NOMO-1 (cell line): Measurements from ENCODE around the gene MAGEA2B.
"Not testable (repeated sequence)": the region's sequence is repeated elsewhere in the genome, so short reads cannot be mapped to it uniquely, and the experiment has no call there.

Source experiments
- DNase-seq, 2 experiments: peaks; one replicate each; lab custom pipeline; 2025; ENCODE audit not compliant: unreplicated experiment in 2 of 2; lab: John Stamatoyannopoulos, UW

Gene MAGEA2B, protein sequence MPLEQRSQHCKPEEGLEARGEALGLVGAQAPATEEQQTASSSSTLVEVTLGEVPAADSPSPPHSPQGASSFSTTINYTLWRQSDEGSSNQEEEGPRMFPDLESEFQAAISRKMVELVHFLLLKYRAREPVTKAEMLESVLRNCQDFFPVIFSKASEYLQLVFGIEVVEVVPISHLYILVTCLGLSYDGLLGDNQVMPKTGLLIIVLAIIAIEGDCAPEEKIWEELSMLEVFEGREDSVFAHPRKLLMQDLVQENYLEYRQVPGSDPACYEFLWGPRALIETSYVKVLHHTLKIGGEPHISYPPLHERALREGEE

DNA sequence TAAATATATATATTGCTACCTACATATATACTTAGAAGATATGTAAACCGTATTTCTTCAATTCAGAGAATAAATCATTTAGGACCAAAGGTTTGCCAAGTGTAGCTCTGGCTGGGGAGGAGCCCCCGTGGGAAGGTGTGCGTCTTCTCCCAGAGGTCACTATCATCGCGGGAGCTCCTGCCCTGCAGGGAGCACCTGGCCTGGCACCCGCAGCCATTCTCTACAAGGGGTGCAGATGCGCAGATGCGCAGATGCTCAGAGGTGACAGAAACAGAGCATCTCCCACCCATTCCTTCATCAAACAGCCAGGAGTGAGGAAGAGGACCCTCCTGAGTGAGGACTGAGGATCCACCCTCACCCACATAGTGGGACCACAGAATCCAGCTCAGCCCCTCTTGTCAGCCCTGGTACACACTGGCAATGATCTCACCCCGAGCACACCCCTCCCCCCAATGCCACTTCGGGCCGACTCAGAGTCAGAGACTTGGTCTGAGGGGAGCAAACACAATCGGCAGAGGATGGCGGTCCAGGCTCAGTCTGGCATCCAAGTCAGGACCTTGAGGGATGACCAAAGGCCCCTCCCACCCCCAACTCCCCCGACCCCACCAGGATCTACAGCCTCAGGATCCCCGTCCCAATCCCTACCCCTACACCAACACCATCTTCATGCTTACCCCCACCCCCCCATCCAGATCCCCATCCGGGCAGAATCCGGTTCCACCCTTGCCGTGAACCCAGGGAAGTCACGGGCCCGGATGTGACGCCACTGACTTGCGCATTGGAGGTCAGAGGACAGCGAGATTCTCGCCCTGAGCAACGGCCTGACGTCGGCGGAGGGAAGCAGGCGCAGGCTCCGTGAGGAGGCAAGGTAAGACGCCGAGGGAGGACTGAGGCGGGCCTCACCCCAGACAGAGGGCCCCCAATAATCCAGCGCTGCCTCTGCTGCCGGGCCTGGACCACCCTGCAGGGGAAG is at the start of gene MAGEA2B:
TSS of gene MAGEA2B (plus strand) at position 814 of the 973 bp plus-strand sequence. CDS start 2,479 bp downstream, outside the sequence.
- not testable (repeated sequence) for DNase-seq

DNA sequence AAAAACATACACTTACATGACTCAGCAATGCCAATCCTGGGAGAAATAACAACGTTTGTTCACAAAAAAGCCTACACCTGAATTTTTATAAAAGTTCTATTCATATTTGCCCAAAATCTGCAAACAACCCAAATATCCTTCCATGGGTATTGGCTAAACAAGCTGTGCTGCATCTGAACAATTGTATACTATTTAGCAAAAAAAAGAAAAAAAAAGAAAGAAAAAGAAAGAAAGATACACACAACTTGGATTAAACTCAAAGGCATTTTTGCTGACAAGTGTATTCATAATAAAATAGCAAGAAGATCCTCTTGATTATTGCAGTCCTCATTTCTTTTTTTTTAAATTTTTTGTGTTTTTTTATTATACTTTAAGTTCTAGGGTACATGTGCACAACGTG is 40.3 kb upstream of the MAGEA2B start:
- no peak for DNase-seq

DNA sequence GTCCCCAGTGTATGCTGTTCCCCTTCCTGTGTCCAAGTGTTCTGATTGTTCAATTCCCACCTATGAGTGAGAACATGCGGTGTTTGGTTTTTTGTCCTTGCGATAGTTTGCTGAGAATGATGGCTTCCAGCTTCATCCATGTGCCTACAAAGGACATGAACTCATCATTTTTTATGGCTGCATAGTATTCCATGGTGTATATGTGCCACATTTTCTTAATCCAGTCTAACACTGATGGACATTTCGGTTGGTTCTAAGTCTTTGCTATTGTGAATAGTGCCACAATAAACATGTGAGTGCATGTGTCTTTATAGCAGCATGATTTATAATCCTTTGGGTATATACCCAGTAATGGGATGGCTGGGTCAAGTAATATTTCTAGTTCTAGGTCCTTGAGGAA is 39.8 kb upstream of the MAGEA2B start:
- DNase-seq = not testable (repeated sequence)

DNA sequence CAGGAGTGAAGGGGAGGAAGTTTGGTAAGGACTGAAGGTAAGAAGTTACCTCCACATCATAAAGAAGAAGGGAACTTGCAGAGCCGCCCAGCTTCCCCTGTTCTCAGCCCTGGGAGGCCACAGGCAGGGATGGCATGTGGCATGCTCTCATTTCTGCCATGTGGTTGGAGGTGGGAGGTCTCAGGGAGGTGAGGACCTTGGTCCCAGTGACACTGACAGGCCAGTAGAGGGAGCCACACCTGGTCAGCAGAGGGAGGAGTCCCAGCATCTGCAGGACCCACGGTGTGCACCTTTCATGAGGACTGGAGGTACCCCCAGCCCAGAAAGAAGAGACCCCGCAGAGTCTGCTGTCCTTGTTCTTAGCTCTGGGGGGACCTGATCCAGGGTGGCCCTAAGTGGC is 33.4 kb upstream of the MAGEA2B start:
- DNase-seq = not testable (repeated sequence)

DNA sequence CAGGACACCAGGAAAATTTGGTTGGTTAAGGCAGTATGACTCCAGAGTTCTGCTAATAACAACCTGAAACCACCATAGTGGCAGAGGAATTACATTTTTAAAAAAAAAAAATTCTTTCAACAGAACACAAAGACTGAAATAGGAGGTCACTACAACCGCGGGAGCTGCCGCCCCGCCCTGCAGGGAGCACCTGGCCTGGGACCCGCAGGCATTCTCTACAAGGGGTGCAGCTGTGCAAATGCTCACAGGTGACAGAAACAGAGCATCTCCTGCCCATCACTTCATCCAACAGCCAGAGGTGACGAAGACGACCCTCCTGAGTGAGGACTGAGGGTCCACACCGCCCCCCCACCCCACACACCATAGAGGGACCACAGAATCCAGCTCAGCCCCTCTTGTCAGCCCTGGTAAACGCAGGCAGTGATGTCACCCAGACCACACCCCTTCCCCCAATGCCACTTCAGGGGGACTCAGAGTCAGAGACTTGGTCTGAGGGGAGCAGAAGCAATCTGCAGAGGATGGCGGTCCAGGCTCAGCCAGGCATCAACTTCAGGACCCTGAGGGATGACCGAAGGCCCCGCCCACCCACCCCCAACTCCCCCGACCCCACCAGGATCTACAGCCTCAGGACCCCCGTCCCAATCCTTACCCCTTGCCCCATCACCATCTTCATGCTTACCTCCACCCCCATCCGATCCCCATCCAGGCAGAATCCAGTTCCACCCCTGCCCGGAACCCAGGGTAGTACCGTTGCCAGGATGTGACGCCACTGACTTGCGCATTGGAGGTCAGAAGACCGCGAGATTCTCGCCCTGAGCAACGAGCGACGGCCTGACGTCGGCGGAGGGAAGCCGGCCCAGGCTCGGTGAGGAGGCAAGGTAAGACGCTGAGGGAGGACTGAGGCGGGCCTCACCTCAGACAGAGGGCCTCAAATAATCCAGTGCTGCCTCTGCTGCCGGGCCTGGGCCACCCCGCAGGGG is 16.2 kb upstream of the MAGEA2B start, which contains the start of gene MAGEA3:
TSS of gene MAGEA3 (plus strand) at position 843 of the 980 bp plus-strand sequence. CDS start 2,039 bp downstream, outside the sequence.
- not testable (repeated sequence) for DNase-seq

DNA sequence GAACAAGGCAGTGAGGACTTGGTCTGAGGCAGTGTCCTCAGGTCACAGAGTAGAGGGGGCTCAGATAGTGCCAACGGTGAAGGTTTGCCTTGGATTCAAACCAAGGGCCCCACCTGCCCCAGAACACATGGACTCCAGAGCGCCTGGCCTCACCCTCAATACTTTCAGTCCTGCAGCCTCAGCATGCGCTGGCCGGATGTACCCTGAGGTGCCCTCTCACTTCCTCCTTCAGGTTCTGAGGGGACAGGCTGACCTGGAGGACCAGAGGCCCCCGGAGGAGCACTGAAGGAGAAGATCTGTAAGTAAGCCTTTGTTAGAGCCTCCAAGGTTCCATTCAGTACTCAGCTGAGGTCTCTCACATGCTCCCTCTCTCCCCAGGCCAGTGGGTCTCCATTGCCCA is 14.0 kb upstream of the MAGEA2B start:
- not testable (repeated sequence) for DNase-seq

DNA sequence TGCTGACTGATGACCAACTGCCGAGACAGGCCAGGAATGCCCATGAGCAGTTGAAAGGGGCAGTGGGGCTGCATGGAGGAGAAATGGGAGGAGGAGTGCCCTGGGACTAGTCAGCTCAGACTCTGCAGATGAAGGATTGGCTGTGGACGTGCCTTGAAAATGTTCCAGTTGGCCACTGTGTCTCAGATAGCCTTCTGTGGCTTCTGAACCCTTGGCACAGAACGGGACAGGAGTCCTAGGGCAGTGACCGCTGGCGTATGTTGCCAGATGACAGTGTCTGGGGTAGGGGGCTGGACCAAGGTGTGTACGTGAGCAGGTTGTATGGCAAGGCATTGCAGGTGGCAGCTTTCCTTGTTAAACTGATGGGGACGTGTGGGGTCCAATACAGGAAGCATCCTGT is 7.9 kb upstream of the MAGEA2B start:
- DNase-seq = not testable (repeated sequence)

DNA sequence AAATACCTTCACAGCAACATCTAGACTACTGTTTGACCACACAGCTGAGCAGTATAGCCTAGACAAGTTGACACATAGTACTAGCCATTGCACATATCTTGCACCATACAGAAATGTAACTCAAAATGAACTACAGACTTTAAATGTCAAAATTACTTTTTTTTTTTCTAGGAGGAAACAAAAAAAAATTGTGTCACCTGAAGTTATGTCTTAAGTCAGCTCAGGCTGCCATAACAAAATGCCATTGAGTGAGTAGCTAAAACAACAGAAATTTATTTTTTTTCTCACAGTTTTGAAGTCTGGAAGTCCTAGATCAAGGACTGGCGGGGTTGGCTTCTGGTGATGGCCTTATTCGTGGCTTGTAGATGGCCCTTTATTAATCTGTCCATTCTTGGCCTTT is 5.3 kb upstream of the MAGEA2B start, which contains the start of gene CSAG2:
TSS of gene CSAG2 (minus strand) at position 101 of the 400 bp plus-strand sequence. CDS start 161 bp downstream, outside the sequence.
- DNase-seq = not testable (repeated sequence)

DNA sequence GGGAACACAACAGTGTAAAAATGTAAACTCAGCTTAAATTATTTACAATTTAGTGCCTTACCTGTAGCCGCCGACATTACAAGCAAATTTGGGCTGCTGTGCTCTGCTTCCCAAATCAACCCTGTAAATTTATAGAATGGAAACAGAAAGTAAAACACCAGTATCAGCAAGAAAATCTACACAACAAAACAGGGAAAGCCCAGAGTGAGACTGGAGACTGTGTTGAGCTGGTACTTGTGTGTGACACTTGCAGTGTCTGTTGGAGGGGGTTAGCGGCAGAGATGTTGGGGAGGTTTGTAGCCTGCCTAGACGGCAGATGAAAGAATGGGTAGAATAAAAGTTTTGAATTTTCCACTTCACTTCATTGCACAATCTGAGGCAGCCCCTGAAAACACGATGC is 1.2 kb upstream of the MAGEA2B start:
- DNase-seq = not testable (repeated sequence)

DNA sequence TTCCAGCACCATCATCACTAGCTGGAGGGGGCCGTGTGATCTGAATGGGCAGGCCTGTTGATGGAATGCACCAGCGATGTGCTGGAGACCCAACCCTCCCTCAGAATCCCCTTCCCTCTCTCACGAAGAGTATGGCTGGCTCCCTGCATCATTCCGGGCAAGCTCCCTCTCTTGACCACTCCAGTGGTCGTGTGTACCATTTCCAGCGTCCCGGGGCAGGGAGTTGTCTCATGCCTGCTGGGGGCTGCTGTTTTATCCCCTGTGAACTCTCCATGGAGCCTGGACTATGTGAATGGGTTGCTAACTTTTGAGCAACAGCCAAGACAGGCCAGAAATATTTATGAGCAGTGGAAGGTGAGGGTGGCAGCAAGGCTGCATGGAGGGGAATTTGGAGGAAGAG is 11.0 kb downstream of the MAGEA2B start:
- no peak for DNase-seq

DNA sequence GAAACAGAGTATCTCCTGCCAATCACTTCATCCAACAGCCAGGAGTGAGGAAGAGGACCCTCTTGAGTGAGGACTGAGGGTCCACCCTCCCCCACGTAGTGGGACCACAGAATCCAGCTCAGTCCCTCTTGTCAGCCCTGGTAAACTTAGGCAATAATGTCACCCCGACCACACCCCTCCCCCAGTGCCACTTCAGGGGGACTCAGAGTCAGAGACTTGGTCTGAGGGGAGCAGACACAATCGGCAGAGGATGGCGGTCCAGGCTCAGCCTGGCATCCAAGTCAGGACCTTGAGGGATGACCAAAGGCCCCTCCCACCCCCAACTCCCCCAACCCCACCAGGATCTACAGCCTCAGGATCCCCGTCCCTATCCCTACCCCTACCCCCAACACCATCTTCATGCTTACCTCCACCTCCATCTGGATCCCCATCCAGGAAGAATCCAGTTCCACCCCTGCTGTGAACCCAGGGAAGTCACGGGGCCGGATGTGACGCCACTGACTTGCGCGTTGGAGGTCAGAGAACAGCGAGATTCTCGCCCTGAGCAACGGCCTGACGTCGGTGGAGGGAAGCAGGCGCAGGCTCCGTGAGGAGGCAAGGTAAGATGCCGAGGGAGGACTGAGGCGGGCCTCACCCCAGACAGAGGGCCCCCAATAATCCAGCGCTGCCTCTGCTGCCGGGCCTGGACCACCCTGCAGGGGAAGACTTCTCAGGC is 19.0 kb downstream of the MAGEA2B start, which contains the start of the genes CSAG1 and MAGEA12:
TSS of gene CSAG1 (minus strand) at position 461 of the 715 bp plus-strand sequence. CDS start 1,261 bp downstream, outside the sequence.
TSS of gene MAGEA12 (plus strand) at position 497 of the 715 bp plus-strand sequence. CDS start 2,405 bp downstream, outside the sequence.
- DNase-seq = no peak

DNA sequence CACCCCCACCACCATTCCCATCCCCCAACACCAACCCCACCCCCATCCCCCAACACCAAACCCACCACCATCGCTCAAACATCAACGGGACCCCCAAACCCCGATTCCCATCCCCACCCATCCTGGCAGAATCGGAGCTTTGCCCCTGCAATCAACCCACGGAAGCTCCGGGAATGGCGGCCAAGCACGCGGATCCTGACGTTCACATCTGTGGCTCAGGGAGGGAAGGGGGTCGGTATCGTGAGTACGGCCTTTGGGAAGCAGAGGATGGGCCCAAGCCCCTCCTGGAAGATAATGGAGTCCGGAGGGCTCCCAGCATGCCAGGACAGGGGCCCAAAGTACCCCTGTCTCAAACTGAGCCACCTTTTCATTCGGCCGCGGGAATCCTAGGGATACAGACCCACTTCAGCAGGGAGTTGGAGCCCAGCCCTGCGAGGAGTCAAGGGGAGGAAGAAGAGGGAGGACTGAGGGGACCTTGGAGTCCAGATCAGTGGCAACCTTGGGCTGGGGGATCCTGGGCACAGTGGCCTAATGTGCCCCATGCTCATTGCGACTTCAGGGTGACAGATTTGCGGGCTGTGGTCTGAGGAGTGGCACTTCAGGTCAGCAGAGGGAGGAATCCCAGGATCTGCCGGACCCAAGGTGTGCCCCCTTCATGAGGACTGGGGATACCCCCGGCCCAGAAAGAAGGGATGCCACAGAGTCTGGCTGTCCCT is 19.9 kb downstream of the MAGEA2B start:
- not testable (repeated sequence) for DNase-seq

DNA sequence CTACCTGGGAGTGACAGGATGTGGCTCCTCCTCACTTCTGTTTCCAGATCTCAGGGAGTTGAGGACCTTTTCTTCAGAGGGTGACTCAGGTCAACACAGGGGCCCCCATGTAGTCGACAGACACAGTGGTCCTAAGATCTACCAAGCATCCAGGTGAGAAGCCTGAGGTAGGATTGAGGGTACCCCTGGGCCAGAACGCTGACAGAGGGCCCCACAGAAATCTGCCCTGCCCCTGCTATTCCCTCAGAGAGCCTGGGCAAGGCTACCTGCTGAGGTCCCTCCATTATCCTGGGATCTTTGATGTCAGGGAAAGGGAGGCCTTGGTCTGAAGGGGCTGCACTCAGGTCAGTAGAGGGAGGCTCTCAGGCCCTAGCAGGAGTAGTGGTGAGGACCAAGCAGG is 20.7 kb downstream of the MAGEA2B start:
- no peak for DNase-seq

DNA sequence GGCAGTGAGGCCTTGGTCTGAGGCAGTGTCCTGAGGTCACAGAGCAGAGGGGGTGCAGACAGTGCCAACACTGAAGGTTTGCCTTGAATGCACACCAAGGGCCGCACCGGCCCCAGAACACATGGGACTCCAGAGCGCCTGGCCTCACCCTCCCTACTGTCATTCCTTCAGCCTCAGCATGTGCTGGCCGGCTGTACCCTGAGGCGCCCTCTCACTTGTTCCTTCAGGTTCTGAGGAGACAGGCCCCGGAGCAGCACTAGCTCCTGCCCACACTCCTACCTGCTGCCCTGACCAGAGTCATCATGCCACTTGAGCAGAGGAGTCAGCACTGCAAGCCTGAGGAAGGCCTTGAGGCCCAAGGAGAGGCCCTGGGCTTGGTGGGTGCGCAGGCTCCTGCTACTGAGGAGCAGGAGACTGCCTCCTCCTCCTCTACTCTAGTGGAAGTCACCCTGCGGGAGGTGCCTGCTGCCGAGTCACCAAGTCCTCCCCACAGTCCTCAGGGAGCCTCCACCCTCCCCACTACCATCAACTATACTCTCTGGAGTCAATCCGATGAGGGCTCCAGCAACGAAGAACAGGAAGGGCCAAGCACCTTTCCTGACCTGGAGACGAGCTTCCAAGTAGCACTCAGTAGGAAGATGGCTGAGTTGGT is 21.6 kb downstream of the MAGEA2B start:
- DNase-seq = no peak

DNA sequence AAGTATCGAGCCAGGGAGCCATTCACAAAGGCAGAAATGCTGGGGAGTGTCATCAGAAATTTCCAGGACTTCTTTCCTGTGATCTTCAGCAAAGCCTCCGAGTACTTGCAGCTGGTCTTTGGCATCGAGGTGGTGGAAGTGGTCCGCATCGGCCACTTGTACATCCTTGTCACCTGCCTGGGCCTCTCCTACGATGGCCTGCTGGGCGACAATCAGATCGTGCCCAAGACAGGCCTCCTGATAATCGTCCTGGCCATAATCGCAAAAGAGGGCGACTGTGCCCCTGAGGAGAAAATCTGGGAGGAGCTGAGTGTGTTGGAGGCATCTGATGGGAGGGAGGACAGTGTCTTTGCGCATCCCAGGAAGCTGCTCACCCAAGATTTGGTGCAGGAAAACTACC is 22.1 kb downstream of the MAGEA2B start:
- DNase-seq = not testable (repeated sequence)

DNA sequence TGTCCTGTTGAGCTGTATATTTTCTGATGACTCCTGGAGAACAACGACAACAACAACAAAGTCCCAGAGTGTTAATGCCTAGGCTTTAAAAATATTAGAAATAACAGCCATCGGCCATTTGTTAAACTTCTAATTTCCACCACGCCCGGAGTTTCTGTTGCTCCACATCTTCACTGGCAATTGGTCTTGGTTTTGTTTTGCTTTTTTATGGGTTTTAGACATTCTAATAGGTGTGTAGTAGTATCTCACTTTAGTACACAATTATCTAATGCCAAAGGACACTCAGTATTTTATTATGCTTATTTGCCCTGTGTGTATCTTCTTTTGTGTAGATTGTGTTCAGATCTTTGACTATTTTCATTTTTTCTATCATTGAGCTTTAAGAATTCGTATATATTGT is 24.1 kb downstream of the MAGEA2B start:
- no peak for DNase-seq

DNA sequence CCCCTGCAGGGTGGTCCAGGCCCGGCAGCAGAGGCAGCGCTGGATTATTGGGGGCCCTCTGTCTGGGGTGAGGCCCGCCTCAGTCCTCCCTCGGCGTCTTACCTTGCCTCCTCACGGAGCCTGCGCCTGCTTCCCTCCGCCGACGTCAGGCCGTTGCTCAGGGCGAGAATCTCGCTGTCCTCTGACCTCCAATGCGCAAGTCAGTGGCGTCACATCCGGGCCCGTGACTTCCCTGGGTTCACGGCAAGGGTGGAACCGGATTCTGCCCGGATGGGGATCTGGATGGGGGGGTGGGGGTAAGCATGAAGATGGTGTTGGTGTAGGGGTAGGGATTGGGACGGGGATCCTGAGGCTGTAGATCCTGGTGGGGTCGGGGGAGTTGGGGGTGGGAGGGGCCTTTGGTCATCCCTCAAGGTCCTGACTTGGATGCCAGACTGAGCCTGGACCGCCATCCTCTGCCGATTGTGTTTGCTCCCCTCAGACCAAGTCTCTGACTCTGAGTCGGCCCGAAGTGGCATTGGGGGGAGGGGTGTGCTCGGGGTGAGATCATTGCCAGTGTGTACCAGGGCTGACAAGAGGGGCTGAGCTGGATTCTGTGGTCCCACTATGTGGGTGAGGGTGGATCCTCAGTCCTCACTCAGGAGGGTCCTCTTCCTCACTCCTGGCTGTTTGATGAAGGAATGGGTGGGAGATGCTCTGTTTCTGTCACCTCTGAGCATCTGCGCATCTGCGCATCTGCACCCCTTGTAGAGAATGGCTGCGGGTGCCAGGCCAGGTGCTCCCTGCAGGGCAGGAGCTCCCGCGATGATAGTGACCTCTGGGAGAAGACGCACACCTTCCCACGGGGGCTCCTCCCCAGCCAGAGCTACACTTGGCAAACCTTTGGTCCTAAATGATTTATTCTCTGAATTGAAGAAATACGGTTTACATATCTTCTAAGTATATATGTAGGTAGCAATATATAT is 39.5 kb downstream of the MAGEA2B start, which contains the start of gene MAGEA2:
TSS of gene MAGEA2 (minus strand) at position 157 of the 965 bp plus-strand sequence. CDS start 2,479 bp downstream, outside the sequence.
- not testable (repeated sequence) for DNase-seq
